HG02610 (cell line): Measurements from ENCODE around the gene USP46.
A peak's percentile ranks its signal among the peaks of the same experiment; 100 is the strongest.

ENCODE experiments used
- ATAC-seq: cut with Tn5 transposase; IDR thresholded peaks from one replicate; pipeline ENCODE4 v1.9.1; 2021; ENCODE audit warnings: mild to moderate bottlenecking, moderate library complexity; ENCODE audit not compliant: unreplicated experiment

The USP46 gene

GRCh38 chr4:52657618-52658501, 1.2 kb downstream of the USP46 start:
- ATAC-seq: no peak

- ATAC-seq: no peak
Observed at GRCh38 chr4:52657292-52657617, 1.8 kb downstream of the USP46 start.

- no peak for ATAC-seq
Observed at GRCh38 chr4:52655506-52655905, 3.6 kb downstream of the USP46 start.

GRCh38 chr4:52651996-52652672, 7.0 kb downstream of the USP46 start:
- ATAC-seq: no peak

- ATAC-seq: peak; percentile 31
Observed at GRCh38 chr4:52648836-52649235, 10.3 kb downstream of the USP46 start.

- ATAC-seq: no peak
Observed at GRCh38 chr4:52646741-52647140, 12.4 kb downstream of the USP46 start.

GRCh38 chr4:52646096-52646495, 13.0 kb downstream of the USP46 start:
- no peak for ATAC-seq

GRCh38 chr4:52645300-52645699, 13.8 kb downstream of the USP46 start:
- ATAC-seq: no peak

- ATAC-seq: peak; percentile 23
Observed at GRCh38 chr4:52643785-52644244, 15.3 kb downstream of the USP46 start.

- ATAC-seq: no peak
Observed at GRCh38 chr4:52643190-52643589, 15.9 kb downstream of the USP46 start.

- peak; percentile 89 for ATAC-seq
Observed at GRCh38 chr4:52641854-52642563, 17.1 kb downstream of the USP46 start.

- no peak for ATAC-seq
Observed at GRCh38 chr4:52640808-52641565, 18.1 kb downstream of the USP46 start.

GRCh38 chr4:52638717-52639116, 20.4 kb downstream of the USP46 start:
- ATAC-seq: peak; percentile 44

GRCh38 chr4:52637116-52637515, 22.0 kb downstream of the USP46 start:
- no peak for ATAC-seq

GRCh38 chr4:52635560-52635959, 23.5 kb downstream of the USP46 start:
- no peak for ATAC-seq

- ATAC-seq: no peak
Observed at GRCh38 chr4:52635130-52635529, 24.0 kb downstream of the USP46 start.

GRCh38 chr4:52633846-52634245, 25.3 kb downstream of the USP46 start:
- ATAC-seq: no peak

- no peak for ATAC-seq
Observed at GRCh38 chr4:52628974-52629373, 30.1 kb downstream of the USP46 start.

- no peak for ATAC-seq
Observed at GRCh38 chr4:52628543-52628942, 30.6 kb downstream of the USP46 start.

- ATAC-seq: no peak
Observed at GRCh38 chr4:52627876-52628275, 31.2 kb downstream of the USP46 start.

GRCh38 chr4:52625216-52625615, 33.9 kb downstream of the USP46 start:
- no peak for ATAC-seq
